Body of pancreas (tissue), 4 donors: ENCODE measurements around the gene C1QTNF1.

Experiments used
- CTCF ChIP-seq, 7 experiments: fragments of 450-650 bp in 4 of 7; fragments of 200-600 bp in 3 of 7; sonication (generic) in 3 of 7; IDR thresholded peaks; one replicate each; pipeline ENCODE4 v1.5.1; 2016 to 2019; ENCODE audit warnings: antibody characterized with exemption in 7 of 7
- POLR2A ChIP-seq, 3 donors: fragments of 450-650 bp; IDR thresholded peaks; one replicate each; pipeline ENCODE4 v1.6.1; 2016; ENCODE audit warnings: antibody characterized with exemption in 3 of 3, mild to moderate bottlenecking in 2 of 3

GRCh38 chr17:79090443-79091225 is 66.7 kb downstream of the C1QTNF1 start:
- TF ChIP-seq CTCF (IDR thresholded peaks at IDR 0.05) (no peak), POLR2A (IDR thresholded peaks at IDR 0.05) (no peak)
